ENCODE results near the gene ALAS1.

GRCh38 chr3:52203701-52204100 lies 5.7 kb downstream of the ALAS1 start:
- TF ChIP-seq CTCF (IDR thresholded peaks at IDR 0.05) (no peak), POLR2AphosphoS5 (IDR thresholded peaks at IDR 0.05) (no peak), EP300 (IDR thresholded peaks at IDR 0.05) (no peak)

Data from gastroesophageal sphincter (tissue), 3 donors.